ENCODE results near the gene EMC9. TPM values are rescaled to one million over a fixed set of nuclear protein-coding genes. Genes with fewer than 3 reads are reported as not detected.

EMC9 gene
- total and polyA plus RNA-seq, 9 donors = 5.1 to 30.7 (median 17.3) TPM

- DNase-seq = peak; percentile 95 to 97 (median 96)
- H3K36me3 ChIP-seq = no peaks in the 10 kb centered on the region
- intact Hi-C loops (cut with DNase I) = no loop called here
- peak within 1 kb of the TSS; percentile 45 for H3K4me3 ChIP-seq
- no peaks in the 10 kb centered on the region for H3K27me3 ChIP-seq
- H3K27ac ChIP-seq = no peak within 1 kb of the TSS
- no peaks in the 10 kb centered on the region for H3K9me3 ChIP-seq
- WGBS, 3 donors = 0 to 1% (median 0%) methylated on average over 48 to 65 of the region's 65 CpGs
- peaks cover 2% of the 10 kb centered on the region for H3K4me1 ChIP-seq (ENCODE audit: insufficient read depth)
- peak; percentile 40 for TF ChIP-seq POLR2A (IDR thresholded peaks at IDR 0.05)
- TF ChIP-seq, protein P1, sequence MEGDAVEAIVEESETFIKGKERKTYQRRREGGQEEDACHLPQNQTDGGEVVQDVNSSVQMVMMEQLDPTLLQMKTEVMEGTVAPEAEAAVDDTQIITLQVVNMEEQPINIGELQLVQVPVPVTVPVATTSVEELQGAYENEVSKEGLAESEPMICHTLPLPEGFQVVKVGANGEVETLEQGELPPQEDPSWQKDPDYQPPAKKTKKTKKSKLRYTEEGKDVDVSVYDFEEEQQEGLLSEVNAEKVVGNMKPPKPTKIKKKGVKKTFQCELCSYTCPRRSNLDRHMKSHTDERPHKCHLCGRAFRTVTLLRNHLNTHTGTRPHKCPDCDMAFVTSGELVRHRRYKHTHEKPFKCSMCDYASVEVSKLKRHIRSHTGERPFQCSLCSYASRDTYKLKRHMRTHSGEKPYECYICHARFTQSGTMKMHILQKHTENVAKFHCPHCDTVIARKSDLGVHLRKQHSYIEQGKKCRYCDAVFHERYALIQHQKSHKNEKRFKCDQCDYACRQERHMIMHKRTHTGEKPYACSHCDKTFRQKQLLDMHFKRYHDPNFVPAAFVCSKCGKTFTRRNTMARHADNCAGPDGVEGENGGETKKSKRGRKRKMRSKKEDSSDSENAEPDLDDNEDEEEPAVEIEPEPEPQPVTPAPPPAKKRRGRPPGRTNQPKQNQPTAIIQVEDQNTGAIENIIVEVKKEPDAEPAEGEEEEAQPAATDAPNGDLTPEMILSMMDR (IDR thresholded peaks at IDR 0.05) = no peak
- no peak for TF ChIP-seq EP300 (IDR thresholded peaks at IDR 0.05)
Observed at GRCh38 chr14:24188251-24189058, 47.1 kb upstream of the EMC9 start, which contains the start of gene IPO4. TSS of gene IPO4 (minus strand) at chr14:24188816. CDS start at chr14:24188787, 29 bp downstream.

DNA sequence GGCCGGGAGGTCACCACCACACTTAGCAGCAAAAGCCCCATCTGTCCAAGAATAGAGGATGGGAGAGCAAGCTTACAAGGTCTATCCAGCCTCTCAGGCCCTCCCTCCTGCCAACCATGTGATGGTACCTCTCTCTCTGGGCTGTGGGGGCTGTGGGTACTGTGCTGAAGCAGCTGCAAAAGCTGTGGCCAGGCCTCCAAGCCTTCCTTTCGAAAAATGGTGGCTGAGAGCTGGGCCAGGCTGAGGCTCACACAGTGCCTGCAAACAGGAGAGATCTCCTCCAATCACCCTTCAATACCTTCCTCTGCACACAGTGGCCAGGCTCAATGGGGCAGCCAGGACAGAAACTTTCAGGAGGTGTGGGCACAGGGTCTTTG is 46.1 kb upstream of the EMC9 start:
- peaks cover 2% of the 10 kb centered on the region for H3K4me1 ChIP-seq (ENCODE audit: insufficient read depth)
- H3K27me3 ChIP-seq = no peaks in the 10 kb centered on the region
- no peaks in the 10 kb centered on the region for H3K9me3 ChIP-seq
- no peak overlapping the region for H3K4me3 ChIP-seq
- DNase-seq = no peak
- H3K27ac ChIP-seq = no peak overlapping the region
- no peaks in the 10 kb centered on the region for H3K36me3 ChIP-seq
- intact Hi-C loops (cut with DNase I) = no loop called here
- TF ChIP-seq POLR2A (IDR thresholded peaks at IDR 0.05) = no peak
- TF ChIP-seq, protein P1 (IDR thresholded peaks at IDR 0.05) = no peak
- TF ChIP-seq EP300 (IDR thresholded peaks at IDR 0.05) = no peak
- 70 to 82% (median 72%) methylated on average over 2 of the region's 2 CpGs for WGBS, 3 donors

DNA sequence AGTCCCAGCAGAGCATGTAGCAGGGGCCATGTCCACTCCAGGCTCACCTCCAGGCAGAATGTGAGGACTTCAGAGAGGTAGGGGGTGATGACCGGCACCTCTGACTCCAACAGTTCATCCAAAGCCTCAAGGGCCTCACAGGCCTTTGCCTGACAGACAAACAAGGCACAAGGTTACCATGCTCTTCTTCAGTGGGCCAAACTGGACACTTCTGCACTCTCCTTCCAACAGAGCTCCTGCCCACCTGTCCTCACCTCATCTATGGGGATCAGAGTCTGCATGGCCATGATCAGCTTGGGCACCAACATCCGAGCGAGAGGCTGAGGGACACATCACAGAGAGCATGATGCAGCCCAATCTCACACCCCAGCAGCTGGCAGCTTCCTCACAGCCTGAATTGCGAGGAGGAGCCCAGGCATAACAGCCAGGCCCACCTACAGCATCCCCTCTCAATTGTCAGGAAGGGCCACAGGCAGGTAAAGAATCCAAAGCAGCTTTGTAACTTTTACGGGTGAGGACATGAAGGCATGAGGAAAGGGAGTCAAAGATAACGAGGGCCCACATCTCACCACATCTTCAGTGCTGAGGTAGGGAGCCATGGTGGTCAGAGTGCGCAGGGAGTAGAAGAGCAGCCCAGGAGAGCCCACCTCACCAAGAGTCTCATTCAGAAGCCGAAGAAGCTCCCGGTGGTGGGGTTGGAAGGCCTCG is 45.6 kb upstream of the EMC9 start:
- 87 to 94% (median 88%) methylated on average over 10 of the region's 10 CpGs for WGBS, 3 donors
- Histone ChIP-seq H3K36me3 (no peaks in the 10 kb centered on the region), H3K27me3 (no peaks in the 10 kb centered on the region), H3K4me3 (no peak overlapping the region), H3K9me3 (no peaks in the 10 kb centered on the region), H3K4me1 (ENCODE audit: insufficient read depth) (peaks cover 2% of the 10 kb centered on the region), H3K27ac (no peak overlapping the region)
- intact Hi-C loops (cut with DNase I) = no loop called here
- DNase-seq = no peak
- no peak for TF ChIP-seq POLR2A (IDR thresholded peaks at IDR 0.05)
- no peak for TF ChIP-seq EP300 (IDR thresholded peaks at IDR 0.05)
- TF ChIP-seq, protein P1 (IDR thresholded peaks at IDR 0.05) = no peak

DNA sequence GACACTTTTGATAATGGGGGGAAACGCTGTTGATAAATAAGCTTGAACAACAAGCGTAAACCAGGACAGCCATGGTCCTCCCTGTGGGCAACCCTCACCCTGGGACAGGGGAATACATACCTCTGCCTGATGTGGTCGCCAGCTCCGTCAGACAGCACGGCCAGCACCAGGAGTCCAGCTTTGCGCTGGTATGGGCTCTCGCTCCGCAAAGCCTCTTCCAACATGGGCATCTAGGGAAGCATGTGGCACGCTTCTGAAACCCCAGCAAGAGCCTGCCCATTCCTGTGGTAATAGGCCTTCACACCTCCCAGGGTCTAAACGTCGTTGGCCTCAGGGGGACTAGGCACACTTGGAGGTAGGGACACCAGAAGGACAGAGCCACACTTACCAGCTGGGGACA is 44.4 kb upstream of the EMC9 start:
- H3K4me1 ChIP-seq (ENCODE audit: insufficient read depth) = peaks cover 2% of the 10 kb centered on the region
- H3K27ac ChIP-seq = no peak overlapping the region
- no peaks in the 10 kb centered on the region for H3K36me3 ChIP-seq
- intact Hi-C loops (cut with DNase I) = no loop called here
- H3K4me3 ChIP-seq = no peak overlapping the region
- DNase-seq = no peak
- no peak for TF ChIP-seq EP300 (IDR thresholded peaks at IDR 0.05)
- TF ChIP-seq POLR2A (IDR thresholded peaks at IDR 0.05) = no peak
- TF ChIP-seq, protein P1 (IDR thresholded peaks at IDR 0.05) = no peak
- WGBS, 3 donors = 91 to 92% (median 91%) methylated on average over 11 of the region's 11 CpGs
- no peaks in the 10 kb centered on the region for H3K9me3 ChIP-seq
- no peaks in the 10 kb centered on the region for H3K27me3 ChIP-seq
